Endodermal cell (in vitro differentiated cells): ENCODE data around the gene UVRAG. TPM values are rescaled to one million over a fixed set of nuclear protein-coding genes. Genes with fewer than 3 reads are reported as not detected.
A peak's percentile ranks its signal among the peaks of the same experiment; 100 is the strongest.

Source experiments
- DNase-seq: peaks from one replicate; pipeline ENCODE4 v3.0.0-alpha.2; 2017
- H3K27ac ChIP-seq: 2 replicates; pipeline ENCODE4 v1.5.1; 2013; ENCODE audit warnings: mild to moderate bottlenecking, low read depth, low read length, moderate library complexity
- H3K27me3 ChIP-seq: 2 replicates; pipeline ENCODE4 v1.6.1; 2013; ENCODE audit warnings: mild to moderate bottlenecking, low read length, moderate library complexity; ENCODE audit not compliant: insufficient read depth, control insufficient read depth, poor library complexity, severe bottlenecking
- H3K36me3 ChIP-seq: 2 replicates; pipeline ENCODE4 v1.7.0; 2013; ENCODE audit warnings: mild to moderate bottlenecking, low read length, moderate library complexity; ENCODE audit not compliant: control insufficient read depth, insufficient read depth
- H3K4me1 ChIP-seq: one replicate; pipeline ENCODE4 v1.7.0; 2013; ENCODE audit warnings: low read length; ENCODE audit not compliant: control insufficient read depth, insufficient read depth
- H3K4me3 ChIP-seq: 2 replicates; pipeline ENCODE4 v1.5.1; 2013; ENCODE audit warnings: mild to moderate bottlenecking, low read length, moderate library complexity
- H3K9ac ChIP-seq: 2 replicates; pipeline ENCODE4 v1.6.1; 2013; ENCODE audit warnings: mild to moderate bottlenecking, low read length, moderate library complexity; ENCODE audit not compliant: poor library complexity, severe bottlenecking; ENCODE audit errors: extremely low read depth
- H3K9me3 ChIP-seq: 2 replicates; pipeline ENCODE4 v1.6.1; 2013; ENCODE audit warnings: mild to moderate bottlenecking, low read length, moderate library complexity; ENCODE audit not compliant: control insufficient read depth
- H3K27ac Mint-ChIP-seq: 2 replicates; pipeline ENCODE4 v1.8.0; 2020; ENCODE audit warnings: mixed read lengths
- H3K27me3 Mint-ChIP-seq: 2 replicates; pipeline ENCODE4 v1.8.0; 2021; ENCODE audit warnings: mild to moderate bottlenecking, mixed read lengths; ENCODE audit not compliant: insufficient read depth
- H3K36me3 Mint-ChIP-seq: 2 replicates; pipeline ENCODE4 v1.8.0; 2020; ENCODE audit warnings: low read depth, mixed read lengths
- H3K4me1 Mint-ChIP-seq: 2 replicates; pipeline ENCODE4 v1.8.0; 2020; ENCODE audit warnings: mixed read lengths
- H3K4me3 Mint-ChIP-seq: 2 replicates; pipeline ENCODE4 v1.8.0; 2020; ENCODE audit warnings: mild to moderate bottlenecking, moderate library complexity, mixed read lengths
- H3K9me3 Mint-ChIP-seq: 2 replicates; pipeline ENCODE4 v1.8.0; 2020; ENCODE audit warnings: mild to moderate bottlenecking, mixed read lengths
- WGBS, 2 experiments: methylation state at CpG; one replicate each; pipeline versions ENCODE4 v1.1.5 to v1.1.7; 2013; ENCODE audit warnings: missing lambda C conversion rate in 2 of 2, mixed read lengths in 1 of 2; ENCODE audit not compliant: insufficient coverage in 1 of 2, insufficient read length in 1 of 2; 5-methylcytosine and 5-hydroxymethylcytosine counted together
- total RNA-seq, 2 donors: library from RNA; stranded (reverse); fragmentation: NEBNext Ultra II Directional in 1 of 2; extraction: Animal tissue kit (Norgen Biotek cat#: 25700) in 1 of 2; gene quantifications; 2 replicates in 1 of 2; 3 replicates in 1 of 2; pipeline ENCODE4 v1.2.1, GENCODE V29; 2021
- TF ChIP-seq, protein P1 (sequence below): fragments of 200-600 bp; sonication (generic); conservative IDR thresholded peaks from 2 replicates; pipeline ENCODE4 v1.5.0; 2021; ENCODE audit warnings: antibody characterized with exemption, mild to moderate bottlenecking

UVRAG gene
- total RNA-seq, 2 donors from 2014 or later, result 19.7 to 34.9 TPM

DNA sequence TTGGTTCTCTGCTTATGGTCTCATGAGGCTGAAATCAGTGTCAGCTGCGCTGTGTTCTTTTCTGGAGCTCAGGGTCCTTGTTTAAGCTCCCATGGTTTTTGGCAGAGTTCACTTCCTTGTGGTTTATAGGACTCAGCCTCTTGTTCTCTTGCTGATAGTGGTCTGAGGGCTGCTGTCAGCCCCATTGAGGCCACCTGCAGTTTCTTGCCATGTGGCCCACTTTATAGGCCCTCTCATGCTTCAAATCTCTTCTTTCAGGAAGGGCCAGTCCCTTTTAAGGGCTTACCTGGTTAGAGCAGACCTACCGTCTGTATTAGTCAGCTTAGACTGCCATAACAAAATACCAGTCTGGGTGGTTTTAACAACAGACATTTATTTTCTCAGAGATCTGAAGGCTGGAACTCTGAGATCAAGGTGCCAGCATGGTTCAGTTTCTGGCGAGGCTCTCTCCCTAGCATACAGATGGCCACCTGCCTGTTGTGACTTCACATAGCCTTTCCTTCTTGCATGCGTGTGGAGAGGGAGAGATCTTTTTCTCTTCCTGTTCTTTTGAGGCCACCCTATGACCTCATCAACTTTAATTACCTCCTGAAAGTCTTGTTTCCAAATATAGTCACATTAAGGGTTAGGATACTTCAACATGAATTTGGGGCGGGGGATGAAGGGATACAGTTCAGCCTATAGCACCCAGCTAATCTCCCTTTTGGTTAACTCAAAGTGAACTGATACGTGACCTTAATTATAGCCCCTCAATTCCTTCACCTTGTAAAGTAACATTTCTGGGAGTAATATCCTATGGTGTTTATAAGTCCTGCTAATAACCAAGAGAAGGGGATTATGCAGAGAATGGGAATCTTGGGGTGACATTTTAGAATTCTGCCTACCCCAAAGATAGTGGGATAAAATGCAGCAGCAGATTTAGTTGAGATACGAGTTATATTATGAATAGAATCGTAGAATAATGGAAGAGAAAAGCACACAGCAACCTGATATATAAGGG is 131.8 kb downstream of the UVRAG start:
- WGBS, 2 experiments, result 90 to 93% methylated on average over 5 to 8 of the region's 8 CpGs
- Histone ChIP-seq H3K9me3 (no peaks in the 10 kb centered on the region), H3K9ac (no peak overlapping the region), H3K27ac (no peak overlapping the region), H3K36me3 (no peaks in the 10 kb centered on the region), H3K4me1 (peaks cover 4% of the 10 kb centered on the region), H3K27me3 (no peaks in the 10 kb centered on the region), H3K4me3 (no peak overlapping the region)
- peaks cover 20% of the 10 kb centered on the region for H3K4me1 Mint-ChIP-seq
- no peak overlapping the region for H3K4me3 Mint-ChIP-seq
- DNase-seq, result peak; percentile 48
- H3K27me3 Mint-ChIP-seq, result no peaks in the 10 kb centered on the region
- no peak overlapping the region for H3K27ac Mint-ChIP-seq
- TF ChIP-seq, protein P1, sequence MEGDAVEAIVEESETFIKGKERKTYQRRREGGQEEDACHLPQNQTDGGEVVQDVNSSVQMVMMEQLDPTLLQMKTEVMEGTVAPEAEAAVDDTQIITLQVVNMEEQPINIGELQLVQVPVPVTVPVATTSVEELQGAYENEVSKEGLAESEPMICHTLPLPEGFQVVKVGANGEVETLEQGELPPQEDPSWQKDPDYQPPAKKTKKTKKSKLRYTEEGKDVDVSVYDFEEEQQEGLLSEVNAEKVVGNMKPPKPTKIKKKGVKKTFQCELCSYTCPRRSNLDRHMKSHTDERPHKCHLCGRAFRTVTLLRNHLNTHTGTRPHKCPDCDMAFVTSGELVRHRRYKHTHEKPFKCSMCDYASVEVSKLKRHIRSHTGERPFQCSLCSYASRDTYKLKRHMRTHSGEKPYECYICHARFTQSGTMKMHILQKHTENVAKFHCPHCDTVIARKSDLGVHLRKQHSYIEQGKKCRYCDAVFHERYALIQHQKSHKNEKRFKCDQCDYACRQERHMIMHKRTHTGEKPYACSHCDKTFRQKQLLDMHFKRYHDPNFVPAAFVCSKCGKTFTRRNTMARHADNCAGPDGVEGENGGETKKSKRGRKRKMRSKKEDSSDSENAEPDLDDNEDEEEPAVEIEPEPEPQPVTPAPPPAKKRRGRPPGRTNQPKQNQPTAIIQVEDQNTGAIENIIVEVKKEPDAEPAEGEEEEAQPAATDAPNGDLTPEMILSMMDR, result no peak
- no peaks in the 10 kb centered on the region for H3K9me3 Mint-ChIP-seq
- H3K36me3 Mint-ChIP-seq, result no peaks in the 10 kb centered on the region

DNA sequence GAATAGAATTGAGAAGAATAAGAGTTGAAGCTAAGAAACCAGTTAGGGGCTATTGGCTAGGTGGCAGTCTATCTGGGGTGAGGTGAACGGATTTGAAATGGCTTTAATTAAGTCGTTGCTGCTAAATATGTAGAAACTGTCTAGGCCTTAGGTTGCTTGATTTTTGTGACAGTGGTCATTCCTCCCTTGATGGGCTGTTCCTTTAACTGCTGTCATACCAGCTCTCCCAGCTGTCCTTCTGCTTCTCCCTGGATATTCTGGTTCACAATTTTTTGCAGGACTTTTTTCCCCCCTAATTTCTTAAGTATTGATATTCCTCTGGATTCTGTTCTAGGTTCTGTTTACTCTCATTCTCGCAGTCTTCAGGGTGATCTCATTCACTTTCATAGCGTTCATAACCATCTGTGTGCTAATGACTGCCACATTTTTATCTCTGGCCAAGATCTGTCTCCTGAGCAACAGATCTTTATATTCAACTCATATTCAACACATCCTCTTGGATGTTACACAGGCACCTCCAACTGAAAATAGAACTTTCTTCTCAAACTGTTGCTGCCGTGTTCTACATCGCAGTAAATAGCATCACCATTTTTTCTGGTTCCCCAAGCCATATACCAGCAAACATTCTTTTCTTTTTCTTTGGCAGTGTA is 134.1 kb downstream of the UVRAG start:
- Mint-ChIP-seq H3K27ac (no peak overlapping the region), H3K27me3 (no peaks in the 10 kb centered on the region), H3K4me3 (no peak overlapping the region), H3K36me3 (no peaks in the 10 kb centered on the region), H3K4me1 (peaks cover 15% of the 10 kb centered on the region), H3K9me3 (no peaks in the 10 kb centered on the region)
- H3K9ac ChIP-seq, result no peak overlapping the region
- no peak overlapping the region for H3K27ac ChIP-seq
- DNase-seq, result no peak
- no peak overlapping the region for H3K4me3 ChIP-seq
- no peaks in the 10 kb centered on the region for H3K9me3 ChIP-seq
- H3K27me3 ChIP-seq, result no peaks in the 10 kb centered on the region
- peaks cover 4% of the 10 kb centered on the region for H3K4me1 ChIP-seq
- WGBS, 2 experiments, result 95 to 98% methylated on average over 3 to 6 of the region's 6 CpGs
- TF ChIP-seq, protein P1, result no peak
- H3K36me3 ChIP-seq, result no peaks in the 10 kb centered on the region

DNA sequence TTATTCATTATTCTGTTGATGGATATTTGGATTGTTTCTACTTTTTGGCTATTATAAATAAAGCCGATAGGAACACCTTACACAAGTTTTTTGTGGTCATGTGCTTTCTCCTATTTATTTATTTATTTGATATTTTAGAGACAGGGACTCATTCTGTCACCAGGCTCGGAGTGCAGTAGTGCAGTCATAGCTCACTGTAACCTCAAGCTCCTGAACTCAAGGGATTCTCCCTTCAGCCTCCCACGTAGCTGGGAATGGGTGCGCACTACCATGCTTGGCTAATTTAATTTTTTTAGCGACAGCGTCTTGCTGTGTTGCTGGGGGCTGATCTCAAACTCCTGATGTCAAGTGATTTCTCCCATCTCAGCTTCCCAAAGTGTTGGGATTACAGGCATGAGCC is 135.1 kb downstream of the UVRAG start:
- H3K27ac Mint-ChIP-seq, result no peak overlapping the region
- no peak overlapping the region for H3K4me3 Mint-ChIP-seq
- H3K27me3 Mint-ChIP-seq, result no peaks in the 10 kb centered on the region
- 91% methylated on average over 4 to 6 of the region's 6 CpGs for WGBS, 2 experiments
- DNase-seq, result no peak
- no peak overlapping the region for H3K27ac ChIP-seq
- no peaks in the 10 kb centered on the region for H3K27me3 ChIP-seq
- H3K9me3 Mint-ChIP-seq, result no peaks in the 10 kb centered on the region
- no peak overlapping the region for H3K9ac ChIP-seq
- no peaks in the 10 kb centered on the region for H3K36me3 Mint-ChIP-seq
- H3K4me1 Mint-ChIP-seq, result peaks cover 15% of the 10 kb centered on the region
- H3K9me3 ChIP-seq, result no peaks in the 10 kb centered on the region
- H3K36me3 ChIP-seq, result no peaks in the 10 kb centered on the region
- H3K4me1 ChIP-seq, result peaks cover 4% of the 10 kb centered on the region
- H3K4me3 ChIP-seq, result no peak overlapping the region
- TF ChIP-seq, protein P1, result no peak
